ENCODE results near the gene CPNE4.

DNA sequence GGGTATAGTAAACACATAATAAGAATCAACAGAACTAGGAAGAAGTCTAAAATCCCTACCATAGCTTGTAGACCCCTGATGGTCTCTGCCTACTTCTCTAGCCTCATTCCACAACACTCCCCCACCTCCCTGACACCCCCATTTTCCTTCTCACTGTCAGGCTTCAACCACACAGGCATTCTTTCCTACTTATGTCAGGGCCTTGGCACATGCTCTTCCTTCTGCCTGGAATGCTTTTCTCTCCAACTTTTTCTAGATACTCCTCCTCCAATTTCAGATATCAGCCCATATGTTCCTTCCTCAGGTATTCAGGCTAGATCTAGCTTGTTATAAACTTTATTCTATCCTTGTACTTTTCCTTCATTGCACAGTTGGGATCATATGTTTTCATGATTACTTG lies 426.1 kb downstream of the CPNE4 start:
- TF ChIP-seq EZH2 (IDR thresholded peaks at IDR 0.05; ENCODE audit: borderline replicate concordance, low read depth, low read length, poor library complexity, severe bottlenecking) = no peak
- TF ChIP-seq, protein P1, sequence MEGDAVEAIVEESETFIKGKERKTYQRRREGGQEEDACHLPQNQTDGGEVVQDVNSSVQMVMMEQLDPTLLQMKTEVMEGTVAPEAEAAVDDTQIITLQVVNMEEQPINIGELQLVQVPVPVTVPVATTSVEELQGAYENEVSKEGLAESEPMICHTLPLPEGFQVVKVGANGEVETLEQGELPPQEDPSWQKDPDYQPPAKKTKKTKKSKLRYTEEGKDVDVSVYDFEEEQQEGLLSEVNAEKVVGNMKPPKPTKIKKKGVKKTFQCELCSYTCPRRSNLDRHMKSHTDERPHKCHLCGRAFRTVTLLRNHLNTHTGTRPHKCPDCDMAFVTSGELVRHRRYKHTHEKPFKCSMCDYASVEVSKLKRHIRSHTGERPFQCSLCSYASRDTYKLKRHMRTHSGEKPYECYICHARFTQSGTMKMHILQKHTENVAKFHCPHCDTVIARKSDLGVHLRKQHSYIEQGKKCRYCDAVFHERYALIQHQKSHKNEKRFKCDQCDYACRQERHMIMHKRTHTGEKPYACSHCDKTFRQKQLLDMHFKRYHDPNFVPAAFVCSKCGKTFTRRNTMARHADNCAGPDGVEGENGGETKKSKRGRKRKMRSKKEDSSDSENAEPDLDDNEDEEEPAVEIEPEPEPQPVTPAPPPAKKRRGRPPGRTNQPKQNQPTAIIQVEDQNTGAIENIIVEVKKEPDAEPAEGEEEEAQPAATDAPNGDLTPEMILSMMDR (conservative IDR thresholded peaks at IDR 0.05; ENCODE audit: low read depth, low read length) = no peak

Data from A673 (cell line).